GM12892 (cell line): Measurements from ENCODE around the gene LRRC18.

Source experiments
- POLR2A ChIP-seq: IDR thresholded peaks from 2 replicates; pipeline ENCODE4 v1.6.1; 2011; ENCODE audit warnings: low read depth, low read length, control low read depth
- POLR2AphosphoS5 ChIP-seq: IDR thresholded peaks from 2 replicates; pipeline ENCODE4 v1.6.1; 2011; ENCODE audit warnings: low read depth, low read length, control low read depth
- TAF1 ChIP-seq: IDR thresholded peaks from 2 replicates; pipeline ENCODE4 v1.6.1; 2011; ENCODE audit warnings: low read depth, mild to moderate bottlenecking, control low read depth, low read length, borderline replicate concordance

DNA sequence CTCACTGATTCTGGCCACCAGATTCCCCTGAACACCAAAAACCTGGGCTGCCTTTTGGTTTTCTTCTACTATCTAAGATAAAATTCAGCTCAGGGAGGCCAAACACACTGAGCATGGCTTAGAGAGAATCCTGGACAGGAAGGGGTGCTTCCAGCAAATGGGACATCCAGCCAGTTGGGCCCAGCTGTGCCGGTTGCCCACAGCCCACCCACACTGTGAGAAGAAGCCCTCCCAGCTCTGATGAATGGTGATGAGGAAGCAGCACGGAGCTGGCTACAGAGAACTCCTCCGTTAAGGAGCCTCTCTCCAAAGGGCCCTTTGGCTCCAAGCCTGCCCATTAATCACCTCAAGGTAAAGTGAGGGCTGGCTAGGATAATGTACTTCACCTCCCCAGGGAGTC, 15.9 kb downstream of the LRRC18 start:
- TF ChIP-seq TAF1 = no peak
- TF ChIP-seq POLR2A = no peak
- no peak for TF ChIP-seq POLR2AphosphoS5
